GM19372 (cell line): ENCODE results near the gene CABCOCO1.

ENCODE experiments used
- ATAC-seq: cut with Tn5 transposase; IDR thresholded peaks from one replicate; pipeline ENCODE4 v1.9.1; 2021; ENCODE audit warnings: mild to moderate bottlenecking, low read depth, moderate library complexity; ENCODE audit not compliant: unreplicated experiment

CABCOCO1 gene

GRCh38 chr10:61752111-61753011 is 89.6 kb downstream of the CABCOCO1 start:
- ATAC-seq = peak; percentile 42

GRCh38 chr10:61753453-61753852 is 90.7 kb downstream of the CABCOCO1 start:
- no peak for ATAC-seq

GRCh38 chr10:61754587-61755550 is 92.1 kb downstream of the CABCOCO1 start:
- no peak for ATAC-seq

- ATAC-seq = no peak
Observed at GRCh38 chr10:61757001-61757400, 94.3 kb downstream of the CABCOCO1 start.

GRCh38 chr10:61757525-61758397 is 95.0 kb downstream of the CABCOCO1 start:
- no peak for ATAC-seq

- no peak for ATAC-seq
Observed at GRCh38 chr10:61758433-61758832, 95.7 kb downstream of the CABCOCO1 start.

GRCh38 chr10:61759751-61760150 is 97.0 kb downstream of the CABCOCO1 start:
- no peak for ATAC-seq

- no peak for ATAC-seq
Observed at GRCh38 chr10:61760943-61761824, 98.5 kb downstream of the CABCOCO1 start.

- ATAC-seq = no peak
Observed at GRCh38 chr10:61761825-61762217, 99.1 kb downstream of the CABCOCO1 start.

- no peak for ATAC-seq
Observed at GRCh38 chr10:61763778-61764177, 101.0 kb downstream of the CABCOCO1 start.

GRCh38 chr10:61764486-61764885 is 101.8 kb downstream of the CABCOCO1 start:
- ATAC-seq = no peak

GRCh38 chr10:61765176-61766087 is 102.7 kb downstream of the CABCOCO1 start:
- no peak for ATAC-seq

GRCh38 chr10:61766927-61767326 is 104.2 kb downstream of the CABCOCO1 start:
- ATAC-seq = no peak

- no peak for ATAC-seq
Observed at GRCh38 chr10:61774031-61774430, 111.3 kb downstream of the CABCOCO1 start.

GRCh38 chr10:61775111-61775510 is 112.4 kb downstream of the CABCOCO1 start:
- no peak for ATAC-seq

GRCh38 chr10:61776615-61777266 is 114.0 kb downstream of the CABCOCO1 start:
- ATAC-seq = no peak

- ATAC-seq = no peak
Observed at GRCh38 chr10:61778137-61778536, 115.4 kb downstream of the CABCOCO1 start.

- no peak for ATAC-seq
Observed at GRCh38 chr10:61779276-61779675, 116.5 kb downstream of the CABCOCO1 start.
